ENCODE measurements around the gene NUDT9. TPM values are rescaled to one million over a fixed set of nuclear protein-coding genes. Genes with fewer than 3 reads are reported as not detected.

Gene NUDT9
- polyA plus RNA-seq, 1 of the 3 experiments (the other 2 are of a cell fraction), result 21.8 TPM

DNA sequence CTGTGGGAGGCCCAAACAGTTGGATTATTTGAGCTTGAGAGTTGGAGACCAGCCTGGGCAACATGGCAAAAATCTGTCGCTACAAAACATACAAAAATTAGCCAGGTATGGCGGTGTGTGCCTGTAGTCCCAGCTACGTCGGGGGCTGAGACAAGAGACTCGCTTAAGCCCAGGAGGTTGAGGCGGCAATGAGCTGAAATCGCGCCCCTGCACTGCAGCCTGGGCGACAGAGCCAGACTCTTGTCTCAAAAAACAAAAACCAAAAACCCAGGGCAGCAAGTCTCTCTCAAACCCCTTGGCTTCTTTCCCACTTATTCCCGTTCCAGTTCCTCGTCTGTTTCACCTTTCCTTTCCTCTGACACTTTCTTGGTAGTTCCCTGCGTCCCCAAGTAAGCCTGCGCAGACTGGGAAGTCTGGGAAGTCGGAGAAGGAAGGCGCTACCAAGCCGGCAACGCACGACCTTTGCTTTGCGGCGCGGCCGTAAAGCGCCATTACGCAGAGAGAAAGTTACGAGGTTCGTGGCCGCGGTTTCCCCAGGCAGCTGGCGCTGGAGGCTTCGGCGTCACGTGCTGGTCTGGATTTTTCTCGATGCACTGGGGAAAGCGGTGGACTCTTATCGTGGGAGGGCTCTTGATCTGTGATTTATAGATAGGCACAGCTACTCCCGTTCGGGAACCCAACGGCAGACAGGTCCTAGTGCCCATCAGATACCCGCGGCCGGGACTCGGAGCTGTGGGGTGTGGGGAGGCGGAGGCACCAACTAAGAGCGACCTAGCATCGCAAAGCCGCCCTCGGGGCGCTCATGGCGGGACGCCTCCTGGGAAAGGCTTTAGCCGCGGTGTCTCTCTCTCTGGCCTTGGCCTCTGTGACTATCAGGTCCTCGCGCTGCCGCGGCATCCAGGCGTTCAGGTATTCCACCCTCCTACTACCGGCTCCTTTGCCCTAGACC is at the start of gene NUDT9 (continued):
- TF ChIP-seq EZH2phosphoT487 (IDR thresholded peaks at IDR 0.05; ENCODE audit: borderline replicate concordance, low read depth) (no peak), EP300 (IDR thresholded peaks at IDR 0.05; ENCODE audit: borderline replicate concordance in 1 of 2, low read depth in 1 of 2, low read length in 1 of 2) (peak; percentile 8 to 60; a peak in 2 of 4 replicates), CHD2 (IDR thresholded peaks at IDR 0.05; ENCODE audit: low read length, partially characterized antibody) (peak; percentile 85), MXI1 (IDR thresholded peaks at IDR 0.05; ENCODE audit: low read depth, low read length) (peak; percentile 80), FOSL2 (IDR thresholded peaks at IDR 0.05; ENCODE audit: borderline replicate concordance, low read depth) (no peak), GATA2 (CRISPR knock-in tag; IDR thresholded peaks at IDR 0.05) (peak; percentile 89), RAD21 (IDR thresholded peaks at IDR 0.05; ENCODE audit: low read length) (no peak), TCF12 (IDR thresholded peaks at IDR 0.05) (peak; percentile 47; the same call in 1 of the 2 replicates)
- TF ChIP-seq, protein P1, sequence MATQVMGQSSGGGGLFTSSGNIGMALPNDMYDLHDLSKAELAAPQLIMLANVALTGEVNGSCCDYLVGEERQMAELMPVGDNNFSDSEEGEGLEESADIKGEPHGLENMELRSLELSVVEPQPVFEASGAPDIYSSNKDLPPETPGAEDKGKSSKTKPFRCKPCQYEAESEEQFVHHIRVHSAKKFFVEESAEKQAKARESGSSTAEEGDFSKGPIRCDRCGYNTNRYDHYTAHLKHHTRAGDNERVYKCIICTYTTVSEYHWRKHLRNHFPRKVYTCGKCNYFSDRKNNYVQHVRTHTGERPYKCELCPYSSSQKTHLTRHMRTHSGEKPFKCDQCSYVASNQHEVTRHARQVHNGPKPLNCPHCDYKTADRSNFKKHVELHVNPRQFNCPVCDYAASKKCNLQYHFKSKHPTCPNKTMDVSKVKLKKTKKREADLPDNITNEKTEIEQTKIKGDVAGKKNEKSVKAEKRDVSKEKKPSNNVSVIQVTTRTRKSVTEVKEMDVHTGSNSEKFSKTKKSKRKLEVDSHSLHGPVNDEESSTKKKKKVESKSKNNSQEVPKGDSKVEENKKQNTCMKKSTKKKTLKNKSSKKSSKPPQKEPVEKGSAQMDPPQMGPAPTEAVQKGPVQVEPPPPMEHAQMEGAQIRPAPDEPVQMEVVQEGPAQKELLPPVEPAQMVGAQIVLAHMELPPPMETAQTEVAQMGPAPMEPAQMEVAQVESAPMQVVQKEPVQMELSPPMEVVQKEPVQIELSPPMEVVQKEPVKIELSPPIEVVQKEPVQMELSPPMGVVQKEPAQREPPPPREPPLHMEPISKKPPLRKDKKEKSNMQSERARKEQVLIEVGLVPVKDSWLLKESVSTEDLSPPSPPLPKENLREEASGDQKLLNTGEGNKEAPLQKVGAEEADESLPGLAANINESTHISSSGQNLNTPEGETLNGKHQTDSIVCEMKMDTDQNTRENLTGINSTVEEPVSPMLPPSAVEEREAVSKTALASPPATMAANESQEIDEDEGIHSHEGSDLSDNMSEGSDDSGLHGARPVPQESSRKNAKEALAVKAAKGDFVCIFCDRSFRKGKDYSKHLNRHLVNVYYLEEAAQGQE (IDR thresholded peaks at IDR 0.05; ENCODE audit: low read depth, low read length), result peak; percentile 41; the same call in 1 of the 2 replicates

DNA sequence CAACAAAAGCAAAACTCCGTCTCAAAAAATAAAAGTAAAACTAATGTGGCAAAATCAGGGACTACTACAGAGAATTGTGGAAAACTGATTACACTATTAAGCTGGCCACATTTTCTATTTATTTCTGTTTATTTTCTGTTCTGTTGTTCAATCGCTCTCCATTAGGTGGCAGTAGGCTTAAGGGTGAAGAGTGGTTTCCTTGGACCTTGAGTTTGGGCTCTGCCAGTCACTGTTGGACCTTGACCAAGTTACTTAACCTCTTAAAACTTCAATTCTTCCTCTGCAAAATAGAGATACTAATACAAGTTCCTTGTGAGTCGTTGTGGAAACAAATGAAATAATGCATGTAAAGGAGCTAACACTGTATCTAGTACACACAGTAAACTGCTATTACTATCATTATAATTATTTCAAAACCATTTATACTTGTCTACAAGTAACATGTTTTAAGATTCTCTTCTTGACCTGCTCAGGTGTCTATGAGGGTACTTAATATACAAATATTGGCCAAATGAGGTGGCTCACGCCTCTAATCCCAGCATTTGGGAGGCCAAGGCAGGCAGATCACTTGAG is 46.6 kb upstream of the NUDT9 start:
- TF ChIP-seq RAD21 (IDR thresholded peaks at IDR 0.05; ENCODE audit: low read length), result peak; percentile 85
- TF ChIP-seq, protein P2, sequence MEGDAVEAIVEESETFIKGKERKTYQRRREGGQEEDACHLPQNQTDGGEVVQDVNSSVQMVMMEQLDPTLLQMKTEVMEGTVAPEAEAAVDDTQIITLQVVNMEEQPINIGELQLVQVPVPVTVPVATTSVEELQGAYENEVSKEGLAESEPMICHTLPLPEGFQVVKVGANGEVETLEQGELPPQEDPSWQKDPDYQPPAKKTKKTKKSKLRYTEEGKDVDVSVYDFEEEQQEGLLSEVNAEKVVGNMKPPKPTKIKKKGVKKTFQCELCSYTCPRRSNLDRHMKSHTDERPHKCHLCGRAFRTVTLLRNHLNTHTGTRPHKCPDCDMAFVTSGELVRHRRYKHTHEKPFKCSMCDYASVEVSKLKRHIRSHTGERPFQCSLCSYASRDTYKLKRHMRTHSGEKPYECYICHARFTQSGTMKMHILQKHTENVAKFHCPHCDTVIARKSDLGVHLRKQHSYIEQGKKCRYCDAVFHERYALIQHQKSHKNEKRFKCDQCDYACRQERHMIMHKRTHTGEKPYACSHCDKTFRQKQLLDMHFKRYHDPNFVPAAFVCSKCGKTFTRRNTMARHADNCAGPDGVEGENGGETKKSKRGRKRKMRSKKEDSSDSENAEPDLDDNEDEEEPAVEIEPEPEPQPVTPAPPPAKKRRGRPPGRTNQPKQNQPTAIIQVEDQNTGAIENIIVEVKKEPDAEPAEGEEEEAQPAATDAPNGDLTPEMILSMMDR (IDR thresholded peaks at IDR 0.05), result peak; percentile 89
- TF ChIP-seq FOSL2 (IDR thresholded peaks at IDR 0.05; ENCODE audit: borderline replicate concordance, low read depth), result no peak
- TF ChIP-seq SMC3 (IDR thresholded peaks at IDR 0.05; ENCODE audit: low read depth, low read length), result peak; percentile 66

More for the DNA sequence above, 46.6 kb upstream of the NUDT9 start:
- Histone ChIP-seq H3K4me3 (ENCODE audit: low read depth in 2 of 2, low read length in 1 of 2) (no peak overlapping the region), H3K4me2 (no peak overlapping the region), H3K79me2 (ENCODE audit: insufficient read depth) (peaks cover 29% of the 10 kb centered on the region; the same call in 1 of the 2 replicates), H3F3A (replicated peaks; ENCODE audit: insufficient read depth) (peaks cover 14% of the 10 kb centered on the region), H3K4me1 (ENCODE audit: control insufficient read depth in 1 of 2, insufficient read depth in 2 of 2, low read depth in 1 of 2, low read length in 1 of 2) (no peaks in the 10 kb centered on the region), H3K27me3 (ENCODE audit: insufficient read depth) (no peaks in the 10 kb centered on the region), H3K9me2 (no peaks in the 10 kb centered on the region), H3K9ac (no peak overlapping the region), H3K27ac (ENCODE audit: low read depth in 2 of 2, low read length in 1 of 2) (peak overlapping the region in 1 of 2 experiments; percentile 56; a peak in 1 of 4 replicates), H2AFZ (ENCODE audit: low read depth) (no peak overlapping the region), H3K36me3 (replicated peaks in 1 of 2; ENCODE audit: control insufficient read depth in 1 of 2, insufficient read depth in 2 of 2, low read length in 1 of 2) (peaks cover 18 to 45% of the 10 kb centered on the region in 2 experiments), H4K20me1 (ENCODE audit: insufficient read depth) (no peaks in the 10 kb centered on the region), H3K9me3 (no peaks in the 10 kb centered on the region)
- peak; percentile 47 for DNase-seq
- ChIA-PET CTCF (interaction anchor here (0.6 to 5.2 kb wide), 37 partner anchors 9 to 473 kb away, joined by 3 to 75 read pairs (median 4); partner anchors contain the start of gene HSD17B11), POLR2A (interaction anchor here (0.9 kb wide), 1 partner anchor 15 kb away, joined by 5 read pairs; the partner anchor contains the start of gene HSD17B11)
- WGBS (ENCODE audit: low lambda C conversion rate), result 54% methylated on average over 4 of the region's 4 CpGs

Data from SK-N-SH (cell line).